Smooth muscle cell (in vitro differentiated cells): ENCODE measurements around the gene STOML3. TPM values are rescaled to one million over a fixed set of nuclear protein-coding genes. Genes with fewer than 3 reads are reported as not detected.
"Not testable (repeated sequence)": the region's sequence is repeated elsewhere in the genome, so short reads cannot be mapped to it uniquely, and the experiment has no call there.

ENCODE experiments used
- DNase-seq: peaks from one replicate; lab custom pipeline; 2025; ENCODE audit not compliant: unreplicated experiment; lab: John Stamatoyannopoulos, UW
- H2AFZ ChIP-seq: fragments of 200-600 bp; sonication (generic); 2 replicates; pipeline ENCODE4 v1.6.0; 2016; ENCODE audit warnings: antibody characterized with exemption, low read depth, mild to moderate bottlenecking
- H3F3A ChIP-seq: fragments of 200-600 bp; sonication (generic); 2 replicates; pipeline ENCODE4 v1.6.0; 2017; ENCODE audit warnings: antibody characterized with exemption, low read depth
- H3K27ac ChIP-seq: fragments of 200-600 bp; sonication (generic); 2 replicates; pipeline ENCODE4 v1.5.1; 2016; ENCODE audit warnings: low read depth, mild to moderate bottlenecking
- H3K27me3 ChIP-seq: fragments of 200-600 bp; sonication (generic); 2 replicates; pipeline ENCODE4 v1.6.1; 2016; ENCODE audit warnings: low read depth, mild to moderate bottlenecking
- H3K36me3 ChIP-seq: fragments of 200-600 bp; sonication (generic); 2 replicates; pipeline ENCODE4 v1.5.1; 2016; ENCODE audit warnings: low read depth
- H3K4me1 ChIP-seq: fragments of 200-600 bp; sonication (generic); 2 replicates; pipeline ENCODE4 v1.5.1; 2016; ENCODE audit warnings: low read depth
- H3K4me2 ChIP-seq: fragments of 200-600 bp; sonication (generic); 2 replicates; pipeline ENCODE4 v1.6.0; 2016; ENCODE audit warnings: mild to moderate bottlenecking
- H3K4me3 ChIP-seq: fragments of 200-600 bp; sonication (generic); 2 replicates; pipeline ENCODE4 v1.5.1; 2016; ENCODE audit warnings: mild to moderate bottlenecking
- H3K79me2 ChIP-seq: fragments of 200-600 bp; sonication (generic); 2 replicates; pipeline ENCODE4 v1.6.0; 2016; ENCODE audit warnings: low read depth, mild to moderate bottlenecking
- H3K9ac ChIP-seq: fragments of 200-600 bp; sonication (generic); 2 replicates; pipeline ENCODE4 v1.6.0; 2016; ENCODE audit warnings: low read depth
- H3K9me3 ChIP-seq: fragments of 200-600 bp; sonication (generic); replicated peaks from 2 replicates; pipeline ENCODE4 v1.5.1; 2016; ENCODE audit warnings: low read depth
- H4K20me1 ChIP-seq: fragments of 200-600 bp; sonication (generic); 2 replicates; pipeline ENCODE4 v1.6.0; 2016; ENCODE audit warnings: low read depth
- WGBS: methylation state at CpG from one replicate; pipeline ENCODE4 v1.1.7; 2016; ENCODE audit warnings: low lambda C conversion rate; 5-methylcytosine and 5-hydroxymethylcytosine counted together
- polyA plus RNA-seq: library from polyadenylated mRNA; unstranded; fragments of >200 nt; fragmentation: Nextera tagmentation; extraction: Ambion mirVana; gene quantifications from 2 replicates; pipeline ENCODE4 v1.2.1, GENCODE V29; 2016
- total RNA-seq: library from RNA; depleted of rRNA; stranded (reverse); fragments of >200 nt; gene quantifications from 2 replicates; pipeline ENCODE4 v1.2.3, GENCODE V29; 2014
- TF ChIP-seq, protein P1 (sequence below): fragments of 200-600 bp; sonication (generic); IDR thresholded peaks from 2 replicates; pipeline ENCODE4 v1.5.1; 2017; ENCODE audit warnings: borderline replicate concordance, mild to moderate bottlenecking, antibody characterized with exemption; ENCODE audit not compliant: insufficient read depth, poor library complexity, severe bottlenecking

STOML3 gene
- total and polyA plus RNA-seq, 2 experiments from 2014 or later, result not detected

DNA sequence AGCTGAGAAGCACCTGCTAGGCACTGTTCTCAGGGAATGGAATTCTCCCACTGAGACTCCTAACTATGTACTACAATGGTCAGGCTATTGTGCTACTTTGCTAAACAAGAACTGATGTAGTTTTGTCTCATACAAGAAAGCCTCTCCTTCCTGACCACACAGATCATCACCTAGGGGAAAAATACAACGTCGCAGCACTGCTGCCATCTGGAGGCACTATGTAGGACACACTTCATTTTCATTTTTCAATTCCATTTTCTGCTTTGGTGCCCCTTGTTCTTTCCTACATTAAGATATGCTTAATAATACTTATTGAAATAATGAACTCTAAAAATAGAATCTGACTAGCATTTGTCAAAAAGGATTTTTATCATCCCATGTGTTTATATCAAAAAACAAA, 26.2 kb upstream of the STOML3 start:
- H3K4me3 ChIP-seq, result no peak overlapping the region
- no peak overlapping the region for H3K9ac ChIP-seq
- H3K9me3 ChIP-seq, result no peaks in the 10 kb centered on the region
- TF ChIP-seq, protein P1, sequence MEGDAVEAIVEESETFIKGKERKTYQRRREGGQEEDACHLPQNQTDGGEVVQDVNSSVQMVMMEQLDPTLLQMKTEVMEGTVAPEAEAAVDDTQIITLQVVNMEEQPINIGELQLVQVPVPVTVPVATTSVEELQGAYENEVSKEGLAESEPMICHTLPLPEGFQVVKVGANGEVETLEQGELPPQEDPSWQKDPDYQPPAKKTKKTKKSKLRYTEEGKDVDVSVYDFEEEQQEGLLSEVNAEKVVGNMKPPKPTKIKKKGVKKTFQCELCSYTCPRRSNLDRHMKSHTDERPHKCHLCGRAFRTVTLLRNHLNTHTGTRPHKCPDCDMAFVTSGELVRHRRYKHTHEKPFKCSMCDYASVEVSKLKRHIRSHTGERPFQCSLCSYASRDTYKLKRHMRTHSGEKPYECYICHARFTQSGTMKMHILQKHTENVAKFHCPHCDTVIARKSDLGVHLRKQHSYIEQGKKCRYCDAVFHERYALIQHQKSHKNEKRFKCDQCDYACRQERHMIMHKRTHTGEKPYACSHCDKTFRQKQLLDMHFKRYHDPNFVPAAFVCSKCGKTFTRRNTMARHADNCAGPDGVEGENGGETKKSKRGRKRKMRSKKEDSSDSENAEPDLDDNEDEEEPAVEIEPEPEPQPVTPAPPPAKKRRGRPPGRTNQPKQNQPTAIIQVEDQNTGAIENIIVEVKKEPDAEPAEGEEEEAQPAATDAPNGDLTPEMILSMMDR, result peak; percentile 29
- no peak for DNase-seq
- H3K36me3 ChIP-seq, result peaks cover 26% of the 10 kb centered on the region
- no peaks in the 10 kb centered on the region for H4K20me1 ChIP-seq
- H3K4me2 ChIP-seq, result no peak overlapping the region
- H2AFZ ChIP-seq, result no peak overlapping the region
- no peaks in the 10 kb centered on the region for H3K4me1 ChIP-seq
- no peaks in the 10 kb centered on the region for H3K79me2 ChIP-seq
- no peaks in the 10 kb centered on the region for H3F3A ChIP-seq
- H3K27me3 ChIP-seq, result no peaks in the 10 kb centered on the region
- 45% methylated on average over 2 of the region's 2 CpGs for WGBS
- H3K27ac ChIP-seq, result no peak overlapping the region

DNA sequence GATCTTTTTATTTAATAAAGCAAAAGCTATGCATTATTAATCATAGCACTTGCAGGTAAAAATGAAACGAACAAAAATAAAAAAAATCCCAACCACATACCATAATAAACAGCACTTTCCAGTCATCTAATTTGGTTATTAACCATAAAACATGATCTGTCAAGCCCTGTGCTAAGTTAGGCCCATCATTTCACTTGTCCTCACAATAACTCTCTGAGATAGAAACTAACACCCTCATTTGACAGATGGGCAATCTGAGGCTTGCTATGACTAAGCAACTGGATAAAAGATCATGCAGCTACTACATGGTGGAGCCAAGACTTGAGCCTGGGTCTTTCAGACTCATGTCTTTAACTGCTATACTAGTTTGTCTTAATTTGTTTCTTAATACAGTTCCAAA, 25.5 kb upstream of the STOML3 start:
- H4K20me1 ChIP-seq, result no peaks in the 10 kb centered on the region
- no peaks in the 10 kb centered on the region for H3K27me3 ChIP-seq
- 89% methylated on average over 1 of the region's 1 CpG for WGBS
- no peak overlapping the region for H3K4me2 ChIP-seq
- no peak for DNase-seq
- H3K27ac ChIP-seq, result no peak overlapping the region
- H3K4me1 ChIP-seq, result no peaks in the 10 kb centered on the region
- no peaks in the 10 kb centered on the region for H3K9me3 ChIP-seq
- no peaks in the 10 kb centered on the region for H3F3A ChIP-seq
- H3K36me3 ChIP-seq, result peaks cover 32% of the 10 kb centered on the region
- TF ChIP-seq, protein P1, result no peak
- no peak overlapping the region for H3K4me3 ChIP-seq
- H3K79me2 ChIP-seq, result no peaks in the 10 kb centered on the region
- no peak overlapping the region for H3K9ac ChIP-seq
- no peak overlapping the region for H2AFZ ChIP-seq

DNA sequence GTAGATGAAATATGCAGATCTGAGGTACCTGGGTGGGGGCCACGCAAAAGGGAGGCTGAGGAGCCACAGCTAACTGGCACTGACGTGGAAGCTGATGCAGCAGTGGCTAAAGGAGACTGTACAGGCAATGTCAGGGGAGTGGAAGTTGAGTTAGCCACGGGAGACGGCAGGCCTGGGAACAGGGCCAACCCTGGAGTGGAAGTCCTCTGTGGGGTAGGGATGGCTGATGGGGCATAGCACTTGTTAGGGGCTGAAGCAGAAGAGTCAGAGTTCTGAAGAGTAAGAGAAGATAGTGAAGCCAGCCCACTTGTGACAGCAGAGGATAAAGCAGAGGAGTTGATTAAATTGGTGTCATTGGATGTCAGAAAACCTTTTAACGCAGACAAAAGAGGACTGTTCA, 22.8 kb upstream of the STOML3 start:
- no peak for DNase-seq

GRCh38 chr13:39012608-39013007, 22.0 kb upstream of the STOML3 start:
- WGBS, result 82% methylated on average over 7 of the region's 7 CpGs
- no peak for DNase-seq
- TF ChIP-seq, protein P1, result no peak

More for the DNA sequence above, 22.8 kb upstream of the STOML3 start:
- H2AFZ ChIP-seq, result no peak overlapping the region
- no peaks in the 10 kb centered on the region for H3K27me3 ChIP-seq
- no peak overlapping the region for H3K9ac ChIP-seq
- H3K4me3 ChIP-seq, result no peak overlapping the region
- no peaks in the 10 kb centered on the region for H3K4me1 ChIP-seq
- H3K4me2 ChIP-seq, result no peak overlapping the region
- peaks cover 45% of the 10 kb centered on the region for H3K36me3 ChIP-seq
- no peaks in the 10 kb centered on the region for H4K20me1 ChIP-seq
- H3F3A ChIP-seq, result no peaks in the 10 kb centered on the region
- 93% methylated on average over 5 of the region's 5 CpGs for WGBS
- no peaks in the 10 kb centered on the region for H3K79me2 ChIP-seq
- no peak overlapping the region for H3K27ac ChIP-seq
- TF ChIP-seq, protein P1, result no peak
- H3K9me3 ChIP-seq, result no peaks in the 10 kb centered on the region

GRCh38 chr13:39006371-39007111, 15.9 kb upstream of the STOML3 start:
- H3K27ac ChIP-seq, H3F3A ChIP-seq, H3K9me3 ChIP-seq, DNase-seq, H3K4me2 ChIP-seq, H3K27me3 ChIP-seq, H2AFZ ChIP-seq, H3K9ac ChIP-seq, H3K4me1 ChIP-seq, H4K20me1 ChIP-seq, H3K79me2 ChIP-seq, H3K4me3 ChIP-seq: not testable (repeated sequence)
- WGBS, result 74% methylated on average over 27 of the region's 29 CpGs
- peaks cover 16% of the 10 kb centered on the region for H3K36me3 ChIP-seq

More at GRCh38 chr13:39012608-39013007, 22.0 kb upstream of the STOML3 start:
- no peaks in the 10 kb centered on the region for H3K9me3 ChIP-seq
- H3K4me3 ChIP-seq, result no peak overlapping the region
- peaks cover 45% of the 10 kb centered on the region for H3K36me3 ChIP-seq
- no peaks in the 10 kb centered on the region for H3K27me3 ChIP-seq
- no peaks in the 10 kb centered on the region for H3K79me2 ChIP-seq
- no peaks in the 10 kb centered on the region for H3F3A ChIP-seq
- no peaks in the 10 kb centered on the region for H3K4me1 ChIP-seq
- H4K20me1 ChIP-seq, result no peaks in the 10 kb centered on the region
- no peak overlapping the region for H3K27ac ChIP-seq
- H2AFZ ChIP-seq, result no peak overlapping the region
- no peak overlapping the region for H3K4me2 ChIP-seq
- no peak overlapping the region for H3K9ac ChIP-seq
